HG03135 (cell line): ENCODE measurements around the gene LMAN2L.

Experiments
- ATAC-seq: cut with Tn5 transposase; IDR thresholded peaks from one replicate; pipeline ENCODE4 v1.9.1; 2021; ENCODE audit warnings: mild to moderate bottlenecking, moderate library complexity; ENCODE audit not compliant: unreplicated experiment

Gene LMAN2L

GRCh38 chr2:96739633-96740428, at the start of gene LMAN2L:
Gene LMAN2L, minus strand, starts transcription at chr2:96740064. Its CDS starts 24 bp downstream, at chr2:96740040.
- ATAC-seq = peak; percentile 99

- ATAC-seq = no peak
Observed at GRCh38 chr2:96789245-96789617, 49.4 kb upstream of the LMAN2L start.

- ATAC-seq = no peak
Observed at GRCh38 chr2:96788442-96789244, 48.8 kb upstream of the LMAN2L start.

GRCh38 chr2:96787411-96787810, 47.5 kb upstream of the LMAN2L start:
- no peak for ATAC-seq

- no peak for ATAC-seq
Observed at GRCh38 chr2:96783388-96783787, 43.5 kb upstream of the LMAN2L start.

- ATAC-seq = no peak
Observed at GRCh38 chr2:96775160-96775559, 35.3 kb upstream of the LMAN2L start.

- peak; percentile 46 for ATAC-seq
Observed at GRCh38 chr2:96773922-96774321, 34.1 kb upstream of the LMAN2L start.

GRCh38 chr2:96772903-96773671, 33.2 kb upstream of the LMAN2L start:
- no peak for ATAC-seq

GRCh38 chr2:96771796-96772618, 32.1 kb upstream of the LMAN2L start:
- ATAC-seq = no peak

- no peak for ATAC-seq
Observed at GRCh38 chr2:96770442-96771202, 30.8 kb upstream of the LMAN2L start.

- ATAC-seq = no peak
Observed at GRCh38 chr2:96769814-96770213, 29.9 kb upstream of the LMAN2L start.

GRCh38 chr2:96768083-96768561, 28.3 kb upstream of the LMAN2L start:
- peak; percentile 49 for ATAC-seq

- ATAC-seq = no peak
Observed at GRCh38 chr2:96767135-96767871, 27.4 kb upstream of the LMAN2L start.

GRCh38 chr2:96764253-96764637, 24.4 kb upstream of the LMAN2L start:
- no peak for ATAC-seq

- no peak for ATAC-seq
Observed at GRCh38 chr2:96763511-96764252, 23.8 kb upstream of the LMAN2L start.

GRCh38 chr2:96762529-96763311, 22.9 kb upstream of the LMAN2L start:
- no peak for ATAC-seq
